H9 (cell line): ENCODE data around the gene VSTM2L. TPM values are rescaled to one million over a fixed set of nuclear protein-coding genes. Genes with fewer than 3 reads are reported as not detected.

Source experiments
- DNase-seq: peaks from one replicate; pipeline ENCODE4 v3.0.0-alpha.2; 2017
- H2AFZ ChIP-seq: one replicate; pipeline ENCODE4 v1.6.1; 2013; ENCODE audit warnings: mild to moderate bottlenecking, low read length, control low read depth, moderate library complexity
- H2AK5ac ChIP-seq: 2 replicates; pipeline ENCODE4 v1.6.1; 2013; ENCODE audit warnings: low read length, control low read depth, mixed read lengths; ENCODE audit not compliant: insufficient read length
- H2BK120ac ChIP-seq: one replicate; pipeline ENCODE4 v1.6.1; 2013; ENCODE audit warnings: low read depth, mild to moderate bottlenecking, low read length, control low read depth, inconsistent platforms; ENCODE audit not compliant: poor library complexity, severe bottlenecking
- H2BK12ac ChIP-seq: 2 replicates; pipeline ENCODE4 v1.6.1; 2013; ENCODE audit warnings: low read length, control low read depth, mixed read lengths, low read depth; ENCODE audit not compliant: insufficient read length
- H2BK15ac ChIP-seq: 2 replicates; pipeline ENCODE4 v1.6.1; 2013; ENCODE audit warnings: low read depth, low read length, control low read depth
- H2BK20ac ChIP-seq: one replicate; pipeline ENCODE4 v1.6.1; 2013; ENCODE audit warnings: low read depth, mild to moderate bottlenecking, low read length, control low read depth, inconsistent platforms; ENCODE audit not compliant: poor library complexity, severe bottlenecking
- H2BK5ac ChIP-seq: 2 replicates; pipeline ENCODE4 v1.6.1; 2013; ENCODE audit warnings: low read length, control low read depth, mixed read lengths; ENCODE audit not compliant: insufficient read length
- H3K14ac ChIP-seq: 2 replicates; pipeline ENCODE4 v1.6.1; 2013; ENCODE audit warnings: low read length, control low read depth; ENCODE audit not compliant: insufficient read depth
- H3K18ac ChIP-seq: 2 replicates; pipeline ENCODE4 v1.6.1; 2013; ENCODE audit warnings: low read depth, mild to moderate bottlenecking, mixed read lengths, low read length, control low read depth; ENCODE audit not compliant: insufficient read length
- H3K23ac ChIP-seq: 2 replicates; pipeline ENCODE4 v1.6.1; 2013; ENCODE audit warnings: low read length, control low read depth, mixed read lengths, low read depth; ENCODE audit not compliant: insufficient read length
- H3K23me2 ChIP-seq: 2 replicates; pipeline ENCODE4 v1.6.1; 2013; ENCODE audit warnings: low read depth, mild to moderate bottlenecking, mixed read lengths, low read length, control low read depth; ENCODE audit not compliant: insufficient read length, poor library complexity, severe bottlenecking
- H3K27ac ChIP-seq: 2 replicates; pipeline ENCODE4 v1.5.1; 2013; ENCODE audit warnings: low read length, control low read depth, mixed read lengths, low read depth; ENCODE audit not compliant: insufficient read length
- H3K27me3 ChIP-seq: 2 replicates; pipeline ENCODE4 v1.6.1; 2013; ENCODE audit warnings: low read length, control low read depth, inconsistent platforms; ENCODE audit not compliant: insufficient read depth
- H3K4ac ChIP-seq: 2 replicates; pipeline ENCODE4 v1.6.1; 2013; ENCODE audit warnings: low read depth, mild to moderate bottlenecking, control low read depth, inconsistent platforms, low read length, moderate library complexity
- H3K4me1 ChIP-seq: 2 replicates; pipeline ENCODE4 v1.6.1; 2013; ENCODE audit warnings: low read length, control low read depth, inconsistent platforms; ENCODE audit not compliant: insufficient read depth
- H3K4me2 ChIP-seq: 2 replicates; pipeline ENCODE4 v1.6.1; 2013; ENCODE audit warnings: low read length, control low read depth, mixed read lengths; ENCODE audit not compliant: insufficient read length, insufficient read depth
- H3K56ac ChIP-seq: 2 replicates; pipeline ENCODE4 v1.6.1; 2013; ENCODE audit warnings: low read depth, mild to moderate bottlenecking, mixed read lengths, low read length, control low read depth; ENCODE audit not compliant: insufficient read length
- H3K79me1 ChIP-seq: 2 replicates; pipeline ENCODE4 v1.6.1; 2013; ENCODE audit warnings: low read depth, mild to moderate bottlenecking, moderate library complexity, low read length, control low read depth, inconsistent platforms; ENCODE audit not compliant: insufficient read depth, poor library complexity, severe bottlenecking
- H3K79me2 ChIP-seq: 2 replicates; pipeline ENCODE4 v1.6.1; 2013; ENCODE audit warnings: low read length, control low read depth, inconsistent platforms; ENCODE audit not compliant: insufficient read depth
- H3K9ac ChIP-seq: 2 replicates; pipeline ENCODE4 v1.6.1; 2013; ENCODE audit warnings: low read length, control low read depth, mixed read lengths; ENCODE audit not compliant: insufficient read length; ENCODE audit errors: extremely low read depth
- H3K9me3 ChIP-seq: one replicate; pipeline ENCODE4 v1.6.1; 2013; ENCODE audit warnings: low read depth, low read length, inconsistent platforms; ENCODE audit not compliant: control insufficient read depth
- H3T11ph ChIP-seq: one replicate; pipeline ENCODE4 v1.6.1; 2013; ENCODE audit warnings: mild to moderate bottlenecking, low read length, control low read depth, inconsistent platforms
- H4K20me1 ChIP-seq: one replicate; pipeline ENCODE4 v1.6.1; 2013; ENCODE audit not compliant: control insufficient read depth, insufficient read length, insufficient read depth
- H4K5ac ChIP-seq: 2 replicates; pipeline ENCODE4 v1.6.1; 2013; ENCODE audit warnings: low read depth, mild to moderate bottlenecking, mixed read lengths, low read length, control low read depth; ENCODE audit not compliant: insufficient read length
- H4K8ac ChIP-seq: replicated peaks from 2 replicates; pipeline ENCODE4 v1.6.1; 2013; ENCODE audit warnings: low read length, control low read depth, mixed read lengths, low read depth; ENCODE audit not compliant: insufficient read length
- H4K91ac ChIP-seq: 2 replicates; pipeline ENCODE4 v1.6.1; 2013; ENCODE audit warnings: low read depth, mild to moderate bottlenecking, moderate library complexity, mixed read lengths, low read length, control low read depth; ENCODE audit not compliant: insufficient read length
- H3K27ac Mint-ChIP-seq, 3 experiments: 2 replicates in 2 of 3; 3 replicates in 1 of 3; pipeline ENCODE4 v1.8.0; 2020 to 2021; ENCODE audit warnings: mixed read lengths in 3 of 3, mild to moderate bottlenecking in 1 of 3, moderate library complexity in 1 of 3
- H3K27me3 Mint-ChIP-seq: 2 replicates; pipeline ENCODE4 v1.8.0; 2021; ENCODE audit warnings: low read depth, mild to moderate bottlenecking, moderate library complexity, mixed read lengths
- H3K36me3 Mint-ChIP-seq, 3 experiments: 2 replicates in 2 of 3; 3 replicates in 1 of 3; pipeline ENCODE4 v1.8.0; 2020 to 2021; ENCODE audit warnings: low read depth in 3 of 3, mixed read lengths in 3 of 3; ENCODE audit not compliant: insufficient read depth in 1 of 3
- H3K4me1 Mint-ChIP-seq, 2 experiments: 2 replicates each; pipeline ENCODE4 v1.8.0; 2020; ENCODE audit warnings: mixed read lengths in 2 of 2
- H3K4me3 Mint-ChIP-seq, 2 experiments: 2 replicates in 1 of 2; 3 replicates in 1 of 2; pipeline ENCODE4 v1.8.0; 2020 to 2021; ENCODE audit warnings: mild to moderate bottlenecking in 2 of 2, mixed read lengths in 2 of 2, moderate library complexity in 1 of 2
- H3K9me3 Mint-ChIP-seq, 2 experiments: 2 replicates in 1 of 2; 3 replicates in 1 of 2; pipeline ENCODE4 v1.8.0; 2020; ENCODE audit warnings: mild to moderate bottlenecking in 2 of 2, mixed read lengths in 2 of 2, moderate library complexity in 1 of 2
- WGBS: extraction: QIAGEN DNeasy Blood & Tissue Kit; methylation state at CpG from one replicate; pipeline ENCODE4 v1.1.7; 2013; ENCODE audit warnings: missing lambda C conversion rate, low lambda C conversion rate, mixed read lengths; ENCODE audit not compliant: insufficient read length; ENCODE audit errors: extremely low coverage; 5-methylcytosine and 5-hydroxymethylcytosine counted together
- total RNA-seq: library from RNA; stranded (reverse); gene quantifications from 2 replicates; pipeline ENCODE4 v1.2.1, GENCODE V29; 2021
- TF ChIP-seq, protein P1 (sequence below): fragments of 200-600 bp; sonication (generic); conservative IDR thresholded peaks from 3 replicates; pipeline ENCODE4 v1.8.0; 2021; ENCODE audit warnings: antibody characterized with exemption, mild to moderate bottlenecking

Gene VSTM2L
- total RNA-seq, 1 experiment from 2014 or later, result 2.1 TPM

DNA sequence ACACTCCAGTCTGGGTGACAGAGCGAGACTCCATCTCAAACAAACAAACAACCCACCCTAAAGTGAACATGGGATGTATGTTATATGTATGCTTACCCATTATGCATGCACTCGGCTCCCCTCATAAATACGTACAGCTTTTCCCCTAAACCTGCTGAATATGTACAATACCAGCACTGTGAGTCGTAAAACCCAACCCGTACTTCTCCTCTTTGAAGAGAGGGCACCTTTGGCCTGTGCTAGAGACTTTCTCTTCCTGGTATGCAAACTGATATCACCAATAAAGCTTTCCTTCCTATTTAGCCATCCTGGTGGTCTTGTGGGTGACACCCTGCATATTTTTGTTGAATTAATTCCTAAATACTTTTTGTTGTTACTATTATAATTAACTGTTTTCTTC lies 51.3 kb downstream of the VSTM2L start:
- WGBS, result no CpG with 5 or more reads among the region's 5 CpGs
- Histone ChIP-seq H4K5ac (no peak overlapping the region), H3K4me2 (no peak overlapping the region), H2BK5ac (no peak overlapping the region), H3K14ac (no peak overlapping the region), H2BK12ac (no peak overlapping the region), H4K8ac (no peak overlapping the region), H2AK5ac (no peak overlapping the region), H3K4ac (no peak overlapping the region), H3K56ac (no peak overlapping the region), H3K9ac (no peak overlapping the region), H3K23me2 (no peaks in the 10 kb centered on the region), H4K91ac (no peak overlapping the region), H2BK15ac (no peak overlapping the region), H2AFZ (no peak overlapping the region), H3K27me3 (no peaks in the 10 kb centered on the region), H3K4me1 (no peaks in the 10 kb centered on the region), H4K20me1 (no peaks in the 10 kb centered on the region), H3K79me1 (no peaks in the 10 kb centered on the region), H3K27ac (no peak overlapping the region), H3K9me3 (no peaks in the 10 kb centered on the region), H3T11ph (no peak overlapping the region), H2BK20ac (no peak overlapping the region), H3K18ac (no peak overlapping the region), H2BK120ac (no peak overlapping the region), H3K23ac (no peak overlapping the region), H3K79me2 (no peaks in the 10 kb centered on the region)
- no peak overlapping the region for H3K27ac Mint-ChIP-seq
- H3K9me3 Mint-ChIP-seq, result no peaks in the 10 kb centered on the region
- H3K4me3 Mint-ChIP-seq, result no peak overlapping the region
- DNase-seq, result peak; percentile 5
- peaks cover 7% of the 10 kb centered on the region; the same call in 1 of the 2 replicates for H3K27me3 Mint-ChIP-seq
- TF ChIP-seq, protein P1, sequence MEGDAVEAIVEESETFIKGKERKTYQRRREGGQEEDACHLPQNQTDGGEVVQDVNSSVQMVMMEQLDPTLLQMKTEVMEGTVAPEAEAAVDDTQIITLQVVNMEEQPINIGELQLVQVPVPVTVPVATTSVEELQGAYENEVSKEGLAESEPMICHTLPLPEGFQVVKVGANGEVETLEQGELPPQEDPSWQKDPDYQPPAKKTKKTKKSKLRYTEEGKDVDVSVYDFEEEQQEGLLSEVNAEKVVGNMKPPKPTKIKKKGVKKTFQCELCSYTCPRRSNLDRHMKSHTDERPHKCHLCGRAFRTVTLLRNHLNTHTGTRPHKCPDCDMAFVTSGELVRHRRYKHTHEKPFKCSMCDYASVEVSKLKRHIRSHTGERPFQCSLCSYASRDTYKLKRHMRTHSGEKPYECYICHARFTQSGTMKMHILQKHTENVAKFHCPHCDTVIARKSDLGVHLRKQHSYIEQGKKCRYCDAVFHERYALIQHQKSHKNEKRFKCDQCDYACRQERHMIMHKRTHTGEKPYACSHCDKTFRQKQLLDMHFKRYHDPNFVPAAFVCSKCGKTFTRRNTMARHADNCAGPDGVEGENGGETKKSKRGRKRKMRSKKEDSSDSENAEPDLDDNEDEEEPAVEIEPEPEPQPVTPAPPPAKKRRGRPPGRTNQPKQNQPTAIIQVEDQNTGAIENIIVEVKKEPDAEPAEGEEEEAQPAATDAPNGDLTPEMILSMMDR, result no peak
- no peaks in the 10 kb centered on the region for H3K36me3 Mint-ChIP-seq
- H3K4me1 Mint-ChIP-seq, result peaks cover 2 to 9% of the 10 kb centered on the region in 2 experiments; a peak in 2 of 4 replicates
